ENCODE results near the gene GPI. TPM values are rescaled to one million over a fixed set of nuclear protein-coding genes. Genes with fewer than 3 reads are reported as not detected.

Gene GPI
- total RNA-seq, 6 donors from 2014 or later = 90.4 to 198 (median 128) TPM

DNA sequence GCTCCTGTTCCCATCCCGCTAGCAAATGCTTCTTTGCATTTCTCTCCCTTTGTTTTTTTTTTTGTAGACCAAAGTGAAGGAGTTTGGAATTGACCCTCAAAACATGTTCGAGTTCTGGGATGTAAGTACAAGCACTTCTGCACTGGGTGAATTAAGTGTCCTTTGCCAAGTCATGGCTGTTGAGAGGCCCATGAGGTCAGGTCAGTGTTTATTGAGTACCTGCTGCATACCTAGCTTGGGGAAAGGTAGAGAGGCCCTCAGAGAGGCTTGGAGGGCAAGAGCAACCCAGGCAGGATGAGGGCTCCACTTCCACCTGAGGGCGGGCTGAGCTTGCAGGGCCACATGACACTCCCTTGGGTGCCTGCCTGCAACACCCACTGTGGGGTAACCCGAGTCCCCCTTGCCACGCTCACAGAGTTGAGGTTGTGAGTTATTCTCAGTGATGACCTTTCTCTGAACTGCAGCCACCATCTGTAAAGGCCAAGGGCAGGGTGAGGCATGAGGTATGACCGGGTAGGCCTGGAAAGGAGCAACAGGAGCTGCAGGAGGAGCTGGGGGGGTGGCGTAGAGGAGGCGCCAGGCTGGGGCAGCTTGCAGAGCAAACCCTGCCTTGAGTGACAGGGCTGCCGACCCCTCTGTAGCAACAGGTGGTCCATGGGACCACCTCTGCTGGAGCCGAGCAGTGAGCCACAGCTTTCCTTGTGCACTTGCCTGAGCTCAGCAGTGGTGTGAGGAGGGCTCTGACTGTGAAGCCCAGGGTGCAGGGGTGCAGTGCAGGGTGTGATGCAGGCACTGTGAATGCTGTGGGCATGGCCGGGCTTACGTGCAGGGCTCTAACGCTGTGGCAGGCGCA is 16.6 kb downstream of the GPI start:
- ATAC-seq (ENCODE audit: low FRiP score in 2 of 2) (no peak), DNase-seq (no peak)
- peaks cover 42 to 84% (median 66%) of the 10 kb centered on the region in 4 donors for H3K36me3 ChIP-seq
- no peak overlapping the region for H3K4me3 ChIP-seq
- no peaks in the 10 kb centered on the region for H3K9me3 ChIP-seq
- H3K4me1 ChIP-seq = no peaks in the 10 kb centered on the region
- no peak overlapping the region for H3K27ac ChIP-seq
- 88 to 91% methylated on average over 13 to 14 of the region's 14 CpGs for WGBS, 2 donors
- TF ChIP-seq POLR2A (IDR thresholded peaks at IDR 0.05) = no peak
- TF ChIP-seq POLR2AphosphoS5 (IDR thresholded peaks at IDR 0.05) = no peak
- no peak for TF ChIP-seq EP300 (IDR thresholded peaks at IDR 0.05)
- TF ChIP-seq CTCF (IDR thresholded peaks at IDR 0.05) = no peak
- H3K27me3 ChIP-seq = no peaks in the 10 kb centered on the region

GRCh38 chr19:34382471-34382870 is 17.5 kb downstream of the GPI start:
- no peak for TF ChIP-seq EP300 (IDR thresholded peaks at IDR 0.05)
- no peak for TF ChIP-seq POLR2A (IDR thresholded peaks at IDR 0.05)
- no peak for TF ChIP-seq CTCF (IDR thresholded peaks at IDR 0.05)
- no peak for TF ChIP-seq POLR2AphosphoS5 (IDR thresholded peaks at IDR 0.05)
- Histone ChIP-seq H3K4me1 (no peaks in the 10 kb centered on the region), H3K36me3 (peaks cover 42 to 88% (median 65%) of the 10 kb centered on the region in 4 donors), H3K9me3 (no peaks in the 10 kb centered on the region), H3K27me3 (no peaks in the 10 kb centered on the region), H3K4me3 (no peak overlapping the region), H3K27ac (no peak overlapping the region)
- DNase-seq (no peak), ATAC-seq (ENCODE audit: low FRiP score in 2 of 2) (no peak)
- 92 to 93% methylated on average over 4 of the region's 4 CpGs for WGBS, 2 donors

DNA sequence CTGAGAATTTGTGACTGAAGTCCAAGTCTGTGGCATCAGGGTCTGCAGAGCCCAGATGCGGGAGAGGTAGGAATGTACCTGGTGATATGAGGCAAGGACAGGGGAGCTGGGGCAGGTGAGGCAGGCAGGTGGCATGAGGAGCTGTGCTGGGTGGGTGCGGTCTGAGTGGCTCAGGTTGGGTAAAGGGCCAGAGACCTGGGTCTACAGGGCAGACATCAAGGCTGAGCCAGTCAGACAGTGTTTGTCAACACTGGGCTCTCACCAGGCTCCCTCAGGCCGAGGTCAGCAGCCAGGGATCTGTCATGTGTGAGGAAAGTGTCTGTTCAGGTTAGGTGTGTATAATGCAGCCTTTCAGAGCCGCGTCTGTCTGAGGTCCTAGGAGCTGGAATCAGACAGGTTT is 18.6 kb downstream of the GPI start:
- H3K4me3 ChIP-seq = no peak overlapping the region
- no peaks in the 10 kb centered on the region for H3K9me3 ChIP-seq
- H3K27me3 ChIP-seq = no peaks in the 10 kb centered on the region
- H3K36me3 ChIP-seq = peaks cover 31 to 84% (median 58%) of the 10 kb centered on the region in 4 donors
- no peaks in the 10 kb centered on the region for H3K4me1 ChIP-seq
- no peak overlapping the region for H3K27ac ChIP-seq
- ATAC-seq (ENCODE audit: low FRiP score in 2 of 2) = no peak
- 96% methylated on average over 3 to 5 of the region's 5 CpGs for WGBS, 2 donors
- TF ChIP-seq CTCF (IDR thresholded peaks at IDR 0.05) (no peak), POLR2A (IDR thresholded peaks at IDR 0.05) (no peak), EP300 (IDR thresholded peaks at IDR 0.05) (no peak), POLR2AphosphoS5 (IDR thresholded peaks at IDR 0.05) (no peak)
- DNase-seq = no peak

DNA sequence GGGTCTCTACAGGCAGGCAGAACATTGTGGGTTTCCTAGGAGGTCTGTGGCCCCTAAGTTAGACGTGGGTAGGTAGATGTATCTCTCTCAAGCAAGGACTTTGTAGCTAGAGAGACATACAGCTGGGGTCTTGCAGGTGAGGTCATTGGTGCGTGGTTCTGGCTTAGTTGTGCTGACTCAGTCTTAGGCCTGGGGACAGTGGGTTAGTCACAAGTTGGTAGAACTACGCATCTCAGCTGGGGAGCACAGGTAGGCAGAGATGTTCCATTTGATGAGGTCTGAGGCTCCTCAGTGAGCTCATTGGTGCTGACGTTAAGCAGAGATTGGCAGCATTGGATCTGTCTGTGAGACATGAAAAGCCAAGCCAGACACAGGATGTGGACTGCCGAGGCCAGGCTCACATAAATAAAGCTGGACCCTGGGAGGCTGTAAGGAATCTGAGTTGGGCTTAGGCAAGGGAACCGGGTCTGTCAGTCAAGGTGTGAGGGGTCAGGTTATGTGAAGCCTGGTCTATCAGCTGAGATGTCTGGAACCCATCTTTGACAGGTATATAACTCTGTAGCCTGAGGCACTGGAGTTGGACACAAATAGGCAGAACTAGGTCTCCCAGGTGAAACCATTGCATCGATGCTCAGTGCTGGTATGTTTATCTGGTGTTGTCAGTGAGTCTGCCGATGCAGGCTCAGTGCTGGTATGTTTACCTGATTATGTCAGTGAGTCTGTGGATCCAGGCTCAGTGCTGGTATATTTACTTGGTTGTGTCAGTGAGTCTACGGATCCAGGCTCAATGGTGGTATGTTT is 21.8 kb downstream of the GPI start:
- TF ChIP-seq EP300 (IDR thresholded peaks at IDR 0.05) (no peak), POLR2A (IDR thresholded peaks at IDR 0.05) (no peak), CTCF (IDR thresholded peaks at IDR 0.05) (no peak), POLR2AphosphoS5 (IDR thresholded peaks at IDR 0.05) (no peak)
- Histone ChIP-seq H3K4me1 (no peaks in the 10 kb centered on the region), H3K27me3 (no peaks in the 10 kb centered on the region), H3K4me3 (no peak overlapping the region), H3K27ac (no peak overlapping the region), H3K36me3 (peaks cover 11 to 84% (median 51%) of the 10 kb centered on the region in 4 donors), H3K9me3 (no peaks in the 10 kb centered on the region)
- DNase-seq = no peak
- WGBS, 2 donors = 94 to 98% methylated on average over 9 of the region's 9 CpGs
- no peak for ATAC-seq (ENCODE audit: low FRiP score in 2 of 2)

Measured in upper lobe of left lung (tissue), 6 donors.